NCI-H2081 (cell line): Measurements from ENCODE around the gene ORAI3.

ENCODE experiments used
- DNase-seq, 2 experiments: peaks; one replicate each; lab custom pipeline; 2025; lab: John Stamatoyannopoulos, UW

Gene ORAI3

DNA sequence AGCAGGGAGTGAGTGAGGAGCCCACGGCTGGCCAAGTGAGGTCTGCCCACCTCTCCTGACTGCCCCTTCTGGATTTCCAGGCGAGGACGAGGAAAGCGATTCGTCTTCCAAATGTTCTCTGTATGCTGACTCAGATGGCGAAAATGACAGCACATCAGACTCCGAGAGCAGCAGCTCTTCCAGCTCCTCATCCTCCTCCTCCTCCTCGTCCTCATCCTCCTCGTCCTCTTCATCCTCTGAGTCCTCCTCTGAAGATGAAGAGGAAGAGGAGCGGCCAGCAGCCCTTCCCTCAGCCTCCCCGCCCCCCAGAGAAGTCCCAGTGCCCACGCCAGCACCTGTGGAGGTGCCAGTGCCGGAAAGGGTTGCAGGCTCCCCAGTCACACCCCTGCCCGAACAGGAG, 22.4 kb downstream of the ORAI3 start:
- no peak for DNase-seq

DNA sequence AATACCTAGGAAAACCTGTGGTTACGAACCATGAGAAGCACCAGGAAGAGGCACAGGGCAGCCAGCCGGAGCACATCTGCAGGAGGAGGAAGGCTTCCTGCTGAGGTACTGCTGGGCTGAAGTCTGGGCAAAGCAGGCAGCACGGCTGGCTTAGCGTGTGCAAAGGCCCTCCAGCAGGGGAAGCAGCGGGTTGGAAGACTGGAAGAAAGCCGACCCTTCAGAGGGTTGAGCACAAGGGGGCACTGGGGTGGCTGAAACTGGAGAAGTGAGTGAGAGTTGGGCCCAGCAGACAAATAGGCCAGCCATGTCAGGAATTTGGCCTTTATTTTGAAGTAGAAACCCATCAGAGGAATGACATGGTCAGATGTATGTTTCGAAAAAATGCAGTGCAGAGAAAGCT, 24.0 kb downstream of the ORAI3 start:
- DNase-seq = no peak

DNA sequence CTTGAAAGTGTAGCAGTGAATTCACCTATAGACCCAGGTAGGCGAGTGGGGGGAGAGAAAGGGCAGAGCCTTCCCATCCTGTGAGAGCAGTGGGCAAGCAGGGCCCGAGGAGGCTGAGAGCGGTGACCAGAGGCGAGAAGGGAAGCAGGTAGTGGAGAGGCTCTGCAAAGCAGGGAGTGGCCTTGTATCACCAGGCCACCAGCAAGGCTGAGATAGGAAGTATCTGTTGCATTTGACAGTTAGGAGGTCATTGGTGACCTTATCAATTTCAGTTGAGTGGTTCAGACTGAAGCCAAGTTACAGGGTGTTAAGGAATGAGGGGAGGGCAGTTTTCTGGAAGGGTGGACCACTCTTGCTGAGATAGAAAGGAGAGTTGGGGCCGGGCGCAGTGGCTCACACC, 25.5 kb downstream of the ORAI3 start:
- DNase-seq = no peak

DNA sequence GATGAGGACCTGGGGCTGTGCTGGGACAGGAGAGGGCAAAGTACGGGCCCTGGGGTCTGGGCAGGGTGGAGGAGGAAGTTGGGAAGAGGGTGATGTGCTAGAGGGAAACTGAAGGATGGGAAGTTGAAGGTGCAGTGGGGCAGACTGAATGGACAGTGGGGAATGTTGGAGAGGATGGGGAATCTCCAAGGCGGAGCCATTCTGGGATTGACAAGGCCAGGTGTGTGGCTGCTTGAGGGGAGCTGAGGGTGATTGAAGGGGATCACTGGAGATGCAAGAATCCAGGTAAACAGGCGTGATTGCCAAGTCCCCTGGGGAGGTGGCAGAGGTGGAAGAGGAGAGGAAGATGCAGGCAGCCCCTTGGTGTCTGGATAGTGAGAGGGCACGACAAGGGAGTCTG, 27.6 kb downstream of the ORAI3 start:
- no peak for DNase-seq

DNA sequence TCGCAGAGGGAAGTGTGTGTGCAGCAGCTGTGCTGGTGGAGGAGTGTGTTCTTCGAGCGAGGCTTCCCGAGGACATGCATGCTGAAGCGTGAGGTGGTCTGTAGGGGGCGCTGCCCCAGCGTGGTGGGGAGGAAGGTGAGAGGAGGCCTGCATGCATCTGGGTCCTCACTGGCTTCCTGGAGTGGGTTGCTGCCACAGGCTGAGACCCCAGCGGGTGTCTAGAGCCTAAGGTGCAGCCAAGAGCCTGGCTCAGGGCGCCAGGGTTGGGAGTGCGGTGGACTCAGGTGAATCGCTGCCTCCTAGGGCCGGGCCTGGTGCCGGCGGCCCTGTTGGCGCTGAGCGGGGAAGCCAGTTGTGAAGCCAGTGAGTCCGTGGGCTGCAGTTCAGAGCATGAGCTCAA, 28.6 kb downstream of the ORAI3 start:
- no peak for DNase-seq

DNA sequence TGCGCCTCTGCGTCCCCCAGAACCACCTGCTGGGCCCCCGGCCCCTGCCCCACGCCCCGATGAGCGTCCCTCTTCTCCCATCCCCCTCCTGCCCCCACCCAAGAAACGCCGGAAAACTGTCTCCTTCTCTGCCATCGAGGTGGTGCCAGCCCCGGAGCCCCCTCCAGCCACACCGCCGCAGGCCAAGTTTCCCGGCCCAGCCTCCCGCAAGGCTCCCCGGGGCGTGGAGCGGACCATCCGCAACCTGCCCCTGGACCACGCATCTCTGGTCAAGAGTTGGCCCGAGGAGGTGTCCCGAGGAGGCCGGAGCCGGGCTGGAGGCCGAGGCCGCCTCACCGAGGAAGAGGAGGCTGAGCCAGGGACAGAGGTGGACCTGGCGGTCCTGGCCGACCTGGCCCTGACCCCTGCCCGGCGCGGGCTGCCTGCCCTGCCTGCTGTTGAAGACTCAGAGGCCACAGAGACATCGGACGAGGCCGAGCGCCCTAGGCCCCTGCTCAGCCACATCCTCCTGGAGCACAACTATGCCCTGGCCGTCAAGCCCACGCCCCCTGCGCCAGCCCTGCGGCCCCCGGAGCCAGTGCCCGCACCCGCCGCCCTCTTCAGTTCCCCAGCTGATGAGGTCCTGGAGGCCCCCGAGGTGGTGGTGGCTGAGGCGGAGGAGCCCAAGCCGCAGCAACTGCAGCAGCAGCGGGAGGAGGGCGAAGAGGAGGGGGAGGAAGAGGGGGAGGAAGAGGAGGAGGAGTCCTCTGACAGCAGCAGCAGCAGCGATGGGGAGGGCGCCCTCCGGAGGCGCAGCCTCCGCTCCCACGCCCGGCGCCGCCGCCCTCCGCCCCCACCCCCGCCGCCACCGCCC, 30.5 kb downstream of the ORAI3 start:
- DNase-seq = no peak

DNA sequence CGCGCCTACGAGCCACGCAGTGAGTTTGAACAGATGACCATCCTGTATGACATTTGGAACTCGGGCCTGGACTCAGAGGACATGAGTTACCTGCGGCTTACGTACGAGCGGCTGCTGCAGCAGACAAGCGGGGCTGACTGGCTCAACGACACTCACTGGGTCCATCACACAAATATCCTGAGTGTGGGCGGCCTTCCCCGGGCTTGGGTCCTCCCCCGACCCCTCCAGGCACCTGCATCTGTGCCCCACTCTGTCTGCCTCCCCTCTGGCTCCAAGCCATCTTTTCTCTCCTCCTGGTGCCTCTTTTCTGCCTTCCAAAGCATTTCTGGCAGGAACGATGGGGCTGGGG, 31.1 kb downstream of the ORAI3 start:
- no peak for DNase-seq

DNA sequence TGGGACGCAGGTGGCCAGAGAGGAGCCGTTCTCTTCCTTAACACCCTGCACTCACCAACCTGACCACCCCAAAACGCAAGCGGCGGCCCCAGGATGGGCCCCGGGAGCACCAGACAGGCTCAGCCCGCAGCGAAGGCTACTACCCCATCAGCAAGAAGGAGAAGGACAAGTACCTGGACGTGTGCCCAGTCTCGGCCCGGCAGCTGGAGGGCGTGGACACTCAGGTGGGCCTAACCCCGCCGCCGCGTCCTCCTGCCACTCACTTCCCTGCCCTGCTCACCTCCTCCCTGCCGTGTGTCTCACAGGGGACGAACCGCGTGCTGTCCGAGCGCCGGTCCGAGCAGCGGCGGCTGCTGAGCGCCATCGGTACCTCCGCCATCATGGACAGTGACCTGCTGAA, 31.6 kb downstream of the ORAI3 start:
- DNase-seq = no peak

DNA sequence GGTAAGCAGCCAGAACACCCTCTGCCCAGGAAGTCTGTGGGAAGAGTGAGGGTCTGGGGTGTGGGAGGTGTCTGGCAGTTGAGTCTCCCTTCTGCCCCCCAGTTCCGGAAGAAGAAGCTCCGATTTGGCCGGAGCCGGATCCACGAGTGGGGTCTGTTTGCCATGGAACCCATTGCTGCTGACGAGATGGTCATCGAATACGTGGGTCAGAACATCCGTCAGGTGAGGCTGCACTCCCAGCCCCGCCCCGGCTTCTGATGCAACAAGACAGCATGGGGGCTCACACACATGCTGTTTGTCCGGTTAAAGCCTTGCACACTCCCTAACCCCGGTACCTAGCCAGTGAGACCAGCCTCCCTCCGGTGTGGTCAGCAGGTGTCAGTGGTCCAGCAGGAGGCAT, 32.1 kb downstream of the ORAI3 start:
- no peak for DNase-seq

DNA sequence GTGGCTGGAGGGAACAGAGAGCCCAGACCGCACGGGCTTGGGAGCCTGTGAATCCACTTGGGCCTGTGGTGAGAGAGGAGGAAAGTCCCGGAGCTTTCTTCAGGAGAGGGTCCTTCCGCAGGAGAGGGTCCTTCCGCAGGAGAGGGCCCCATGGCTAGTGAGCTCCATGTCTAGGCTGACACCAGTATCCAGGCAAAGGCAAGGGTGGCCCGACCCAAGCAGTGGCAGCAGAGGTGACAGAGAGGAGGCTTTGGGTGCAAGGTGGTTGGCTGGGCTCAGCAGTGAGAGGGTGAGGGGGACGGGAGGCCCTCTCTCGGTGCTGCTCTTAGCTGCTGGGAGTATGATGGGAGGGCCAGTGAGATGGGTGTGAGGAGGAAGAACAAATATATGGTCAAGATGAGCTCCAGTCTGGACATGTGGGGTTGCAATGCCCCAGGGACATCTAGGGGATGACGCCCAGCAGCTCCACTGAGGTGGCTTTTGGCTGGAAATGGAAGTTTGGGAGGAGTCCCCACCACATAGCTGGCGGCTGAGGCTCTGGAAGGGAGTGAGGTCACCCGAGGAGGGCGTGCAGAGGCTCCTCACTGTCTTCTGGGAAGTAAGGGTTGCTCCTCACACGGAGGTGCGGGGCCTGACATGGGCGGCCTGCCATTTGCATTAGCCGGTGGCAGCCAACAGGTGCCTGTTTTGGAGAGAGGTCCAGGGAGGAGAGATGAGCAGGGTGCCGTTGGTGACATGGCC, 33.9 kb downstream of the ORAI3 start:
- DNase-seq = no peak

DNA sequence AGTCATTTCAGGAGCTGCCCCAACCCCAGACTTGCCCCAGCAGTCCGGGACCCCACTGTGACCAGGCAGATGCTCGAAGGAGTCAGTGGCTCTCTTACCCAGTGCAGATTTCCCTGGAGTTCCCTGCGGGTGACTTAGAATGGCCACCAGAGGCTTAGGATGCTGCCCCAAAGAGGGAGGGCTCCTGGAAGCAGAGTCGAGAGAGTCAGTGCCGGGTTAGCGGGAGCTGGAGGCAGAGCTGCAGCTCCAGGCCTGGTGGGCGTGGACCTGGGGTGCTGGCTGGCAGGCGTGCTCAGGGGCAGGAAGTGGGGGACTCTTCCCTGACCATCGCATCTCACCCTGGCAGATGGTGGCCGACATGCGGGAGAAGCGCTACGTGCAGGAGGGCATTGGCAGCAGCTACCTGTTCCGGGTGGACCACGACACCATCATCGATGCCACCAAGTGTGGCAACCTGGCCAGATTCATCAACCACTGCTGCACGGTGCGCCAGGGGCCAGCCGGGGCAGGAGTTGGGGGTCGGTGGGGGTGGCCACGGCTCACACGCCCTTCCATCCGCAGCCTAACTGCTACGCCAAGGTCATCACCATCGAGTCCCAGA, 34.5 kb downstream of the ORAI3 start:
- no peak for DNase-seq

DNA sequence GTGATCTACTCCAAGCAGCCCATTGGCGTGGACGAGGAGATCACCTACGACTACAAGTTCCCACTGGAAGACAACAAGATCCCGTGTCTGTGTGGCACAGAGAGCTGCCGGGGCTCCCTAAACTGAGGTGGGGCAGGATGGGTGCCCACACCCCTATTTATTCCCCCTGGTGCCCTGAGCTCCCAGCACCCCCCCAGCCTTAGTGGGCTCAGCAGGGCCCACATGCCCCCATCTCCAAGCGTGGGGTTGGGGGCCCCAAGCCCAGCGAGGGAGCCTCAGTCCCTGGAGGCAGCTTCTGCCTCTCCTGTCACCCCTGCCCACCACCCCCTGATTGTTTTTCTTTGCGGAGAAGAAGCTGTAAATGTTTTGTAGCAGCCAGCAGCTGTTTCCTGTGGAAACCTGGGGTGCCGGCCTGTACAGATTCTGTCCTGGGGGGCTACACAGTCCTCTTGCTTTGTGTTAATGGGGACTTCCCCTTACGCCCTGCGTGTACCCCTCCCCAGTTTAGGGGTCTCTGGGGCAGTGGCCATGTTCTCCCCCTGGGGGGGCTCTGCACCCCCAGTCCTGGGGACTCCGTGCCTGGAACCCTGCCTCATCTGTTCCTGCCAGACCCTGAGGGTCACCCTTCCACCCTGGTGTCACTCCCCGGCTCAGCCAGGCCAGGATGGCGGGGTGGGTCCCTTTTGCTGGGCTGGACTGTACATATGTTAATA, 35.2 kb downstream of the ORAI3 start:
- DNase-seq = no peak

DNA sequence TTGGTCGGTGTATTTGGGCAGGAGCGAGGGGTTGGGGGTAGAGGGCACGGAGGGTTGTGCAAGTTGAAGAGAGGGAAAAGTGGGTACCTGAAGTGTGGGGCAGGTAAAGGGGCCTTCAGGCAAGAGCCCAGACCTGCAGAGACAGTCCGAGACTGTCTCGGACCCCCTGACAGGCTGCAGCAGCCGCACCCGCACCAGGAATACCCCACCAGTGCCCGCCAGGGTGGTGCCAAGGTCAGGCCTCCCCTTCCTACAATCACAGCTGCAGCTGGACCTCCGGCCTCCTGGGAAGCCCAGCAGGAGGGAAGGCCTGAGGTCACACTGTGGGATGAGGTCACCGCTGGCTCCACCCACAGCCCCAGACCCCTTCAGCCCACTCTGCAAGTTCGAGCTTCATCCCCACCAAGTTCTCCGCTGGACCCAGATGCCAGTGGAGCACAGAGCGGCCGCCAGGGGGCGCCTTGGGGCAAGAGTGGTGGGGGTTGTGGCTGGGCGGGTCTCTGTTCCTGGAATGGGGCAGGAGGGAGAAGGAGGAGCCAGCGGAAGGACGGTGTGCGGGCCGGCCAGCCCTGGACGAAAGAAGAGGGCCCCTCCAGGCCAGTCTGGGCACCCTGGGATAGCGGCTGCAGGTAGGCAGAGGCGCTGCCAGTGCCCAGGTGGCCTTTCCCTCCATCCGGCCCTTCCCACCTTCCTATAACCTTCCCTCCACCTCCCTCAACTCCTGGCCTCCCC, 36.0 kb downstream of the ORAI3 start, which contains the start of gene HSD3B7:
HSD3B7 (plus strand) TSS at position 539 of the 732 bp plus-strand sequence. CDS start 452 bp downstream, outside the sequence.
- DNase-seq = peak; percentile 38 to 57

DNA sequence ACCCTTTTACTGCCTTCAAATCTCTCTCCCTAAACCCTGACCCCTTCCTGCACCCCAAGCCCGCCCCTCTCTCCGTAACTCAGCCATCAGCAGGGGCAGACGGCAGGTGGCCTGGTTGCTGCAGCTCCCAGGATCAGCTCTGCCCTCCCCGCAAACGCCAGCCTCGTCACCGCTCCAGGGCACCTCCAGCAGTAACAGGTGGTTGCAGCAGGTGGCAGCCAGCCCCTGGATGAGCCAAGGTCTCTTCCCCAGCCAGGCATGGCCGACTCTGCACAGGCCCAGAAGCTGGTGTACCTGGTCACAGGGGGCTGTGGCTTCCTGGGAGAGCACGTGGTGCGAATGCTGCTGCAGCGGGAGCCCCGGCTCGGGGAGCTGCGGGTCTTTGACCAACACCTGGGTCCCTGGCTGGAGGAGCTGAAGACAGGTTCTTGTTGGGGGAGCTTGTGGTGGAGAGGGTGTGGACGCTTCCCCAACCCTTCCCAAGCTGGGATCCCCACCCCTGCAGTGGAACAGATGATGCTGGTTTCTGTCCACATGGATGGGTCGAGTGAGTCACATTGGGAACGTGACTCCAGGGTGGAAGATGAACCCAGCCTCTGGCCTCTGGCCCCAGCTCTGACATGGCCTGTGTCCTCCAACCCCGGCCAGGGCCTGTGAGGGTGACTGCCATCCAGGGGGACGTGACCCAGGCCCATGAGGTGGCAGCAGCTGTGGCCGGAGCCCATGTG, 36.7 kb downstream of the ORAI3 start:
- peak; percentile 13 to 63 for DNase-seq

DNA sequence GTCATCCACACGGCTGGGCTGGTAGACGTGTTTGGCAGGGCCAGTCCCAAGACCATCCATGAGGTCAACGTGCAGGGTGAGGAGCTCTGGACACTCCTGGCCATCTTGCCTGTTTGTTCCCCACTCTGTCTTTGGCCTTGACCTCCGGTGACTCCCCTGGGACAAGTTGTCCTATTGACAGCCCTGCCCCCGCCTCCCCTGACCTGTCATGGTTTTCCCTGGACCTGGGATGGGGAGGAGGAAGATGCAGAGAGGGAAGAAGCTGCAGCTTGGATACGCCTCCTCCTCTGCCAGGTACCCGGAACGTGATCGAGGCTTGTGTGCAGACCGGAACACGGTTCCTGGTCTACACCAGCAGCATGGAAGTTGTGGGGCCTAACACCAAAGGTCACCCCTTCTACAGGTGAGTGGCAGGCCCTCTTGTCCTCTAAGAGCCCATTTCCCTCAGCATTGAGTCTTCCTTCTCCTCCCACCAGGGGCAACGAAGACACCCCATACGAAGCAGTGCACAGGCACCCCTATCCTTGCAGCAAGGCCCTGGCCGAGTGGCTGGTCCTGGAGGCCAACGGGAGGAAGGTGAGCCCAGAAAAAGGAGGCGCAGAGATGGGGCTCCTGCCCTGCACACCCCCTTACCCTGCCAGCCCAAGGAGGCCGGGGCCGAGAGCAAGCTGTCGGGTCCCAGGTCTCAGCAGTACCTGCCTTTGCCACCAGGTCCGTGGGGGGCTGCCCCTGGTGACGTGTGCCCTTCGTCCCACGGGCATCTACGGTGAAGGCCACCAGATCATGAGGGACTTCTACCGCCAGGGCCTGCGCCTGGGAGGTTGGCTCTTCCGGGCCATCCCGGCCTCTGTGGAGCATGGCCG, 37.5 kb downstream of the ORAI3 start:
- DNase-seq = no peak

DNA sequence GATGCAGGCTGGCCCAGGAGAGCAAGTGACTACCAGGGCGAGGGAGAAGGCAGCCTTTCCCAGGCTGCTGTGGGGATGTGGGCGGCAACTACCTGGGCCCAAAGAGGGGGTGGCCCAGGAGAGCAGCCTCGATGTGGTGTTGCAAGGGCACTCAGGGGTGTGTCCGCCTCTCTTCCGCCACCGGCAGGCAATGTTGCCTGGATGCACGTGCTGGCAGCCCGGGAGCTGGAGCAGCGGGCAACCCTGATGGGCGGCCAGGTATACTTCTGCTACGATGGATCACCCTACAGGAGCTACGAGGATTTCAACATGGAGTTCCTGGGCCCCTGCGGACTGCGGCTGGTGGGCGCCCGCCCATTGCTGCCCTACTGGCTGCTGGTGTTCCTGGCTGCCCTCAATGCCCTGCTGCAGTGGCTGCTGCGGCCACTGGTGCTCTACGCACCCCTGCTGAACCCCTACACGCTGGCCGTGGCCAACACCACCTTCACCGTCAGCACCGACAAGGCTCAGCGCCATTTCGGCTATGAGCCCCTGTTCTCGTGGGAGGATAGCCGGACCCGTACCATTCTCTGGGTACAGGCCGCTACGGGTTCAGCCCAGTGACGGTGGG, 38.8 kb downstream of the ORAI3 start:
- no peak for DNase-seq

DNA sequence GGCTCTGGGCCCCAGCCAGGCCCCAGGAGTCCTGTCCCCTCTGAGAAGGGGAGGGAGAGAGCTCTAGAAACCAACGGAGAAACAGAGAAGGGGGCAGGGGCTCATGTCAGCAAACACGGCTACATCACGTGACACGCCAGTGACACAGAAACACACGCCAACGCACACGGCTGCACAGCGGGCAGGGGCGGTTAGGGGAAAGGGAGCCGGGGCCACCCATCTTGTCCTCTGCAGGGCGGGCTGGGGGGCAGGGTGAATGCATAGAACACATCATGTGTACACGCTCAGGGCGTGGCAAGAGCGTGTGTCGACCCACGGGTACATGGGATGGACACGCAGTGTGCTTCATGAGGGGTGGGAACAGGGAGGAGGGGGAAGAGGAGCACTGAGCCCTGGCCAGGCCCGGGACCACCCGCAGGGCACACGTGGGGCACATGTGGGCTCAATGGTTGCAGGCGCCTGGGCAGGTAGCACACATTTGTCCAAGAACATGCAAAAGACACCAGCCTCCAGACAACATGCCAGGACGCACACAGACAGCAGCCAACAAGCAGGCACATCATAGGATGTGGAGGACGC, 40.7 kb downstream of the ORAI3 start:
- DNase-seq = no peak

DNA sequence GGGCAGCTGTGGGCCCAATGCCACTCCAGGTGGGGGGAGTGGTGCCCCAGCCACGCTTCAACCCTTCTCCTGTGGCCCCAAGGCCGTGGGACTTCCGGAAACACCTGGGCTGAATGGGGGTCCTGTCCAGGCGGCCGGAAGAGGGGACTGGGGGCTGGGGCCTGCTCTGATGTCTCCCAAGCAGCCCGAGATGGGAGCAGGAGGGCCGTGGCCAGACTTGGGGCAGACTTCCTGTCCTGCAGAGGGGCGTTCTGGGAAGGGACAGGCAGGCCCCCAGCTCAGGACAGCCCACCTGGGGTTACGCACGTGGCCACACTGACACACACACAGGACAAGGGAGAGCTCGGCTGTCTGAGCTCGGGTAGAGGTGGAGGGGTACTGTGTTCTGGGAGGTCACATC, 41.2 kb downstream of the ORAI3 start:
- no peak for DNase-seq

DNA sequence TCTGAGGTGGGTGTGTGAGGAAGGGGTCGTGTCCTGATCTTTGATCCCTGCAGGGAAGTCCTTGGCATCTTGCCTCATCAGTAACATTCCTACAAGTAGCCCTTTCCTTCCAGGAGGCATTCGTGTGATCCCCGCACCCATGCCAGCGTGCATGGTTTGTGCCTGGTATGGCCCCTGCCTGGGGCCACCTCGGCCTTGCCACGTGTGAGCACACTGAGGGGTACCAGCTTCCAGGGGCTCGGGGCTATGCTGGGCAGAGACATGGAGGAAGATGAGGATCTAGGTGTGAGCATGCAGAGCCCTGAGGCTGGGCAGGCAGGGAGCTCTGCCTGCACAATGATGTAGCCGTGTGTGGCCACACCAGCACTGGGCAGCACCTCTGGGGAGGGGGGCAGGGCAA, 42.2 kb downstream of the ORAI3 start:
- no peak for DNase-seq
